ENCODE measurements around the gene PTPRE. TPM values are rescaled to one million over a fixed set of nuclear protein-coding genes. Genes with fewer than 3 reads are reported as not detected.
A peak's percentile ranks its signal among the peaks of the same experiment; 100 is the strongest.

PTPRE gene
- total RNA-seq, 1 experiment from 2014 or later: 12.3 TPM

DNA sequence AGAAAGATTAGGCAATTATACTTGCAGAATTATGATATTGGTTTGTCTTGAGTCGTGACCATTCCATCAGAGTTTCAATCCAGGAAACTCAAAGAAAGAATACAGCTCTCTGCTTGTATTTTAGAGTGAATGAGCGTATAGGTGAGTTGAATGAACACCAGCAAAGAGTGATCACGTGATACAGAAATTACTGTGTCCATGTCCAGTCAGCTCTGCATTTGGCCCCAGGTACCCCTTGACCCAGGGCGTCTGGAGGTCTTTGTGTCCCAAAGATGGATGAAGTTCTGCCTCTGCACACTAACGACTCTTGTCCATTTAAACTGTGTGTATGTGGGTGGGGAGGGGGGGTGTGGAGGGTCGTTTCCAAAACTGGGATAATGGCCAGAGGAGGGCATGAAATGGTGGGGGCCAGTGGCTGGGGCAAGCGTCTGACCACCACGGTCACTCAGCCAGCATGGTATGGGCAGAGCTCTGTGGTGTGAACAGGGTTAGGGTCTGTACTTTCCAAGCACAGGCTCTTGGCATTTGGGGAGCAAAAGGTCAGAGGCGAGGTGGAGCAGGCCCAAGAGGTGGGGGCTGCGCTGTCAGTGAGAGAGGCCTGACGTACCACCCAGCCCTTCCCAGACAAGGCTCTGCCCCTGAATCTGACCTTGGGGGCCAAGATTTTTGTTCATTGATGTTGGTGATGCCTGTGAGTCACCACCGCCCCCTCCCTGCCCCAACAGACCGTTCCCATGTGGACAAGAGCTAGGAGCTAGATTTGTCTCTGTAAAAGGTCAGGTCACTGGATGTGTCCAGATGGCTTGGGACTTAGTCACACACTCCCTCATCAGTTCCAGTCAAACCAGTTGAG lies 1.4 kb downstream of the PTPRE start:
- intact Hi-C loops (cut with micrococcal nuclease): no loop called here
- H3K9ac ChIP-seq (ENCODE audit: low read length): peak overlapping the region; percentile 61

More for the DNA sequence above, 1.4 kb downstream of the PTPRE start:
- peak overlapping the region in 1 of 2 experiments; percentile 62; a peak in 3 of 4 replicates for H3K4me3 ChIP-seq (replicated peaks in 1 of 2; ENCODE audit: low read depth in 1 of 2, low read length in 2 of 2)
- ChIA-PET CTCF (interaction anchor here (0.5 to 1.7 kb wide), 6 partner anchors 13 to 302 kb away, joined by 3 to 27 read pairs (median 4); no protein-coding TSS in a partner anchor), RAD21 (ENCODE audit: low non-redundant PET in 1 of 2, low total read pairs in 2 of 2, uncharacterized antibody in 2 of 2, unreplicated experiment in 2 of 2) (interaction anchor here (0.6 to 1.4 kb wide), 4 partner anchors 103 to 161 kb away, joined by 3 to 5 read pairs (median 4); no protein-coding TSS in a partner anchor), POLR2A (interaction anchor here (0.8 to 1.8 kb wide), 3 partner anchors 83 to 103 kb away, joined by 3 to 11 read pairs (median 3); no protein-coding TSS in a partner anchor)
- no peaks in the 10 kb centered on the region for H4K20me1 ChIP-seq (ENCODE audit: insufficient read depth)
- H3K9me2 ChIP-seq (ENCODE audit: insufficient read depth): no peaks in the 10 kb centered on the region
- no peaks in the 10 kb centered on the region for H3K36me3 ChIP-seq (ENCODE audit: control insufficient read depth in 1 of 2, insufficient read depth in 2 of 2, low read length in 2 of 2)
- peaks cover 25 to 46% of the 10 kb centered on the region in 2 experiments for H3K4me1 ChIP-seq (ENCODE audit: control insufficient read depth in 1 of 2, insufficient read depth in 2 of 2, low read length in 2 of 2)
- BruUV-seq (replicated peaks): TSS peak; percentile 24
- TF ChIP-seq SP1 (IDR thresholded peaks at IDR 0.05; ENCODE audit: low read depth) (peak; percentile 97), YY1 (IDR thresholded peaks at IDR 0.05; ENCODE audit: extremely low read depth, insufficient replicate concordance, low read depth, low read length) (peak; percentile 42), CBX3 (IDR thresholded peaks at IDR 0.05; ENCODE audit: low read depth) (peak; percentile 80), MAX (IDR thresholded peaks at IDR 0.05) (peak; percentile 82), EGR1 (IDR thresholded peaks at IDR 0.05; ENCODE audit: low read depth) (peak; percentile 93), FOSL1 (IDR thresholded peaks at IDR 0.05; ENCODE audit: low read depth) (peak; percentile 86), POLR2AphosphoS5 (IDR thresholded peaks at IDR 0.05; ENCODE audit: low read depth, low read length) (peak; percentile 63; the same call in 1 of the 2 replicates), JUND (IDR thresholded peaks at IDR 0.05) (peak; percentile 96), RAD21 (IDR thresholded peaks at IDR 0.05; ENCODE audit: low read depth) (0 out of 2 replicates have a peak, but pooled peaks have one; percentile 27), TCF7L2 (IDR thresholded peaks at IDR 0.05; ENCODE audit: borderline replicate concordance, extremely low read depth, insufficient read depth, insufficient read length) (no peak), CEBPB (IDR thresholded peaks at IDR 0.05; ENCODE audit: low read depth) (no peak)
- TF ChIP-seq, protein P1, sequence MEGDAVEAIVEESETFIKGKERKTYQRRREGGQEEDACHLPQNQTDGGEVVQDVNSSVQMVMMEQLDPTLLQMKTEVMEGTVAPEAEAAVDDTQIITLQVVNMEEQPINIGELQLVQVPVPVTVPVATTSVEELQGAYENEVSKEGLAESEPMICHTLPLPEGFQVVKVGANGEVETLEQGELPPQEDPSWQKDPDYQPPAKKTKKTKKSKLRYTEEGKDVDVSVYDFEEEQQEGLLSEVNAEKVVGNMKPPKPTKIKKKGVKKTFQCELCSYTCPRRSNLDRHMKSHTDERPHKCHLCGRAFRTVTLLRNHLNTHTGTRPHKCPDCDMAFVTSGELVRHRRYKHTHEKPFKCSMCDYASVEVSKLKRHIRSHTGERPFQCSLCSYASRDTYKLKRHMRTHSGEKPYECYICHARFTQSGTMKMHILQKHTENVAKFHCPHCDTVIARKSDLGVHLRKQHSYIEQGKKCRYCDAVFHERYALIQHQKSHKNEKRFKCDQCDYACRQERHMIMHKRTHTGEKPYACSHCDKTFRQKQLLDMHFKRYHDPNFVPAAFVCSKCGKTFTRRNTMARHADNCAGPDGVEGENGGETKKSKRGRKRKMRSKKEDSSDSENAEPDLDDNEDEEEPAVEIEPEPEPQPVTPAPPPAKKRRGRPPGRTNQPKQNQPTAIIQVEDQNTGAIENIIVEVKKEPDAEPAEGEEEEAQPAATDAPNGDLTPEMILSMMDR (IDR thresholded peaks at IDR 0.05 in 2 of 3, conservative IDR thresholded peaks at IDR 0.05 in 1 of 3; ENCODE audit: borderline replicate concordance in 1 of 3, insufficient read depth in 1 of 3, low read depth in 2 of 3, low read length in 2 of 3): no peak
- no peaks in the 10 kb centered on the region for H3K27me3 ChIP-seq (ENCODE audit: insufficient read depth, low read length)
- H3K79me2 ChIP-seq (ENCODE audit: insufficient read depth, low read length): no peaks in the 10 kb centered on the region
- DNase-seq (ENCODE audit: low read depth, low spot score) (peak; percentile 87), ATAC-seq (peak; percentile 57)
- no peaks in the 10 kb centered on the region for H3K9me3 ChIP-seq (ENCODE audit: control insufficient read depth in 1 of 2, insufficient read depth in 1 of 2, low read depth in 1 of 2, low read length in 2 of 2)
- no peak overlapping the region for H2AFZ ChIP-seq (ENCODE audit: low read depth, low read length, poor library complexity, severe bottlenecking)
- H3K27ac ChIP-seq (ENCODE audit: low read depth, low read length): peak overlapping the region; percentile 56
- peak overlapping the region; percentile 80 for H3K4me2 ChIP-seq (ENCODE audit: low read length)

All from HCT116 (cell line).